Body of pancreas (tissue), 4 donors: ENCODE results near the gene LRRC1.

Source experiments
- CTCF ChIP-seq, 7 experiments: fragments of 450-650 bp in 4 of 7; fragments of 200-600 bp in 3 of 7; sonication (generic) in 3 of 7; IDR thresholded peaks; one replicate each; pipeline ENCODE4 v1.5.1; 2016 to 2019; ENCODE audit warnings: antibody characterized with exemption in 7 of 7
- POLR2A ChIP-seq, 3 donors: fragments of 450-650 bp; IDR thresholded peaks; one replicate each; pipeline ENCODE4 v1.6.1; 2016; ENCODE audit warnings: antibody characterized with exemption in 3 of 3, mild to moderate bottlenecking in 2 of 3

GRCh38 chr6:53912661-53913060 is 117.9 kb downstream of the LRRC1 start:
- TF ChIP-seq CTCF (IDR thresholded peaks at IDR 0.05) (no peak), POLR2A (IDR thresholded peaks at IDR 0.05) (no peak)
